CD14-positive monocyte (primary cell): ENCODE results near the gene CISH. TPM values are rescaled to one million over a fixed set of nuclear protein-coding genes. Genes with fewer than 3 reads are reported as not detected.
A peak's percentile ranks its signal among the peaks of the same experiment; 100 is the strongest.

Experiments used
- DNase-seq, 3 donors: peaks; one replicate each; pipeline ENCODE4 v3.0.0-alpha.2; 2011 to 2022
- H2AFZ ChIP-seq: 2 replicates; pipeline ENCODE4 v1.6.0; 2012; ENCODE audit warnings: mild to moderate bottlenecking, low read depth, low read length, inconsistent platforms; ENCODE audit not compliant: insufficient read depth, poor library complexity, severe bottlenecking
- H3K27ac ChIP-seq, 2 donors: 1 replicate in 1 of 2; 2 replicates in 1 of 2; pipeline ENCODE4 v1.5.1; 2012 to 2013; ENCODE audit warnings: low read length in 2 of 2, control low read depth in 1 of 2, inconsistent platforms in 1 of 2, low read depth in 1 of 2, mild to moderate bottlenecking in 1 of 2
- H3K27me3 ChIP-seq, 2 donors: one replicate each; pipeline versions ENCODE4 v1.6.0 to v1.6.1; 2011 to 2013; ENCODE audit warnings: low read length in 2 of 2; ENCODE audit not compliant: control insufficient read depth in 2 of 2, insufficient read depth in 2 of 2
- H3K36me3 ChIP-seq, 2 donors: replicated peaks in 1 of 2; 1 replicate in 1 of 2; 2 replicates in 1 of 2; pipeline versions ENCODE4 v1.5.1 to v1.6.1; 2012 to 2013; ENCODE audit warnings: low read length in 2 of 2, control low read depth in 1 of 2, inconsistent platforms in 1 of 2, mild to moderate bottlenecking in 1 of 2; ENCODE audit not compliant: insufficient read depth in 2 of 2, control insufficient read depth in 1 of 2
- H3K4me1 ChIP-seq, 2 donors: 1 replicate in 1 of 2; 2 replicates in 1 of 2; pipeline versions ENCODE4 v1.5.1 to v1.6.1; 2012 to 2013; ENCODE audit warnings: low read length in 2 of 2, control low read depth in 1 of 2, inconsistent platforms in 1 of 2, mild to moderate bottlenecking in 1 of 2, moderate library complexity in 1 of 2; ENCODE audit not compliant: insufficient read depth in 2 of 2, control insufficient read depth in 1 of 2
- H3K4me2 ChIP-seq: replicated peaks from 2 replicates; pipeline ENCODE3; 2012; ENCODE audit warnings: low read length, moderate library complexity, mild to moderate bottlenecking; ENCODE audit not compliant: poor library complexity, severe bottlenecking; ENCODE audit errors: extremely low read depth
- H3K4me3 ChIP-seq, 3 experiments: fragments of 200-600 bp in 1 of 3; sonication (generic) in 1 of 3; replicated peaks in 1 of 3; 1 replicate in 2 of 3; 2 replicates in 1 of 3; pipeline ENCODE4 v1.5.1; 2011 to 2013; ENCODE audit warnings: low read length in 3 of 3, mild to moderate bottlenecking in 3 of 3, control low read depth in 2 of 3, low read depth in 2 of 3, inconsistent platforms in 1 of 3, moderate library complexity in 1 of 3
- H3K79me2 ChIP-seq: 2 replicates; pipeline ENCODE4 v1.6.0; 2012; ENCODE audit warnings: mild to moderate bottlenecking, control low read depth, inconsistent platforms, low read length, moderate library complexity; ENCODE audit not compliant: insufficient read depth
- H3K9ac ChIP-seq: 2 replicates; pipeline ENCODE4 v1.6.0; 2017; ENCODE audit warnings: low read length, mild to moderate bottlenecking; ENCODE audit not compliant: insufficient read depth, poor library complexity, severe bottlenecking
- H3K9me3 ChIP-seq, 2 donors: replicated peaks in 1 of 2; 1 replicate in 1 of 2; 2 replicates in 1 of 2; pipeline versions ENCODE4 v1.5.1 to v1.6.1; 2012 to 2013; ENCODE audit warnings: low read length in 2 of 2, control low read depth in 1 of 2; ENCODE audit not compliant: control insufficient read depth in 1 of 2, insufficient read depth in 1 of 2
- H4K20me1 ChIP-seq: 2 replicates; pipeline ENCODE4 v1.6.0; 2012; ENCODE audit warnings: mild to moderate bottlenecking, low read length, control low read depth, moderate library complexity; ENCODE audit not compliant: insufficient read depth
- H3K27ac Mint-ChIP-seq, 7 donors: one replicate each; pipeline ENCODE4 v1.8.0; 2020; ENCODE audit warnings: mild to moderate bottlenecking in 7 of 7, mixed read lengths in 7 of 7, moderate library complexity in 6 of 7, inconsistent platforms in 2 of 7
- H3K27me3 Mint-ChIP-seq, 3 donors: one replicate each; pipeline ENCODE4 v1.8.0; 2021 to 2022; ENCODE audit warnings: low read depth in 3 of 3, mild to moderate bottlenecking in 3 of 3, mixed read lengths in 3 of 3, moderate library complexity in 3 of 3, inconsistent platforms in 1 of 3
- H3K36me3 Mint-ChIP-seq, 2 donors: one replicate each; pipeline ENCODE4 v1.8.0; 2020; ENCODE audit warnings: mixed read lengths in 2 of 2, inconsistent platforms in 1 of 2, mild to moderate bottlenecking in 1 of 2
- H3K4me1 Mint-ChIP-seq: one replicate; pipeline ENCODE4 v1.8.0; 2020; ENCODE audit warnings: mild to moderate bottlenecking, mixed read lengths
- H3K4me3 Mint-ChIP-seq, 2 donors: one replicate each; pipeline ENCODE4 v1.8.0; 2020; ENCODE audit warnings: mild to moderate bottlenecking in 2 of 2, mixed read lengths in 2 of 2, moderate library complexity in 1 of 2
- H3K9me3 Mint-ChIP-seq, 7 donors: one replicate each; pipeline ENCODE4 v1.8.0; 2020 to 2022; ENCODE audit warnings: mixed read lengths in 7 of 7, mild to moderate bottlenecking in 6 of 7, moderate library complexity in 6 of 7, inconsistent platforms in 2 of 7
- WGBS: methylation state at CpG from one replicate; pipeline ENCODE4 v1.1.5; 2013; ENCODE audit warnings: missing lambda C conversion rate; ENCODE audit not compliant: insufficient coverage; 5-methylcytosine and 5-hydroxymethylcytosine counted together
- intact Hi-C, 2 donors: fragments of 100-400 bp; cut with micrococcal nuclease; formaldehyde crosslinking; loops; one replicate each; pipeline versions ENCODE4 v1.15.0 to v1.15.1; 2023
- polyA plus RNA-seq, 3 donors: library from polyadenylated mRNA; depleted of rRNA in 1 of 3; unstranded in 2 of 3; stranded (reverse) in 1 of 3; fragments of 300-500 nt in 2 of 3; fragments of >200 nt in 1 of 3; fragmentation: Illumina TruSeq in 2 of 3; gene quantifications; 1 replicate in 2 of 3; 2 replicates in 1 of 3; pipeline ENCODE4 v1.2.3, GENCODE V29; 2012 to 2021
- TF ChIP-seq, protein P1 (sequence below): fragments of 200-600 bp; IDR thresholded peaks from one replicate; pipeline ENCODE4 v1.8.0; 2022; ENCODE audit warnings: antibody characterized with exemption, mild to moderate bottlenecking

The CISH gene
- polyA plus RNA-seq, 3 donors = 2.9 to 20.1 (median 6.2) TPM

DNA sequence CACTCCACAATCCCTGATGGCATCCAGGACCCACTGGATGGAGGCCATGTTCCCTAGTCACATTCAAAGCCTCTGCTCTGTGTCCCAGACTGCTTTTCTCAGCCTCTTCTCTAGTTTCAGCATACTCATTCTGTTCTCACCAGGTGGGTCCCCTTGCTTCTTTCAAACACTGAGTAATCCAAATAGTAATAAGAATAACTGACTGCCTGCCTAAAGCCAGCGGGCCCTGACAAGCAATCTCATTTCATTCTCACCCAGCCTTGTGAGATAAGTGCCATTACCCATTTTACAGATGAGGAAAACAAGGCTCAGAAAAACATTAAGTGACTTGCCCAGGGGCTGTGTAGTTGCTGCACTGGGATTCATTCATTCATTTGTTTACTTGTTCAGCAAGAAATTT, 30.8 kb upstream of the CISH start:
- H3K9me3 ChIP-seq = no peaks in the 10 kb centered on the region
- H3K27ac ChIP-seq = peak overlapping the region in 1 of 2 donors; percentile 46
- TF ChIP-seq, protein P1, sequence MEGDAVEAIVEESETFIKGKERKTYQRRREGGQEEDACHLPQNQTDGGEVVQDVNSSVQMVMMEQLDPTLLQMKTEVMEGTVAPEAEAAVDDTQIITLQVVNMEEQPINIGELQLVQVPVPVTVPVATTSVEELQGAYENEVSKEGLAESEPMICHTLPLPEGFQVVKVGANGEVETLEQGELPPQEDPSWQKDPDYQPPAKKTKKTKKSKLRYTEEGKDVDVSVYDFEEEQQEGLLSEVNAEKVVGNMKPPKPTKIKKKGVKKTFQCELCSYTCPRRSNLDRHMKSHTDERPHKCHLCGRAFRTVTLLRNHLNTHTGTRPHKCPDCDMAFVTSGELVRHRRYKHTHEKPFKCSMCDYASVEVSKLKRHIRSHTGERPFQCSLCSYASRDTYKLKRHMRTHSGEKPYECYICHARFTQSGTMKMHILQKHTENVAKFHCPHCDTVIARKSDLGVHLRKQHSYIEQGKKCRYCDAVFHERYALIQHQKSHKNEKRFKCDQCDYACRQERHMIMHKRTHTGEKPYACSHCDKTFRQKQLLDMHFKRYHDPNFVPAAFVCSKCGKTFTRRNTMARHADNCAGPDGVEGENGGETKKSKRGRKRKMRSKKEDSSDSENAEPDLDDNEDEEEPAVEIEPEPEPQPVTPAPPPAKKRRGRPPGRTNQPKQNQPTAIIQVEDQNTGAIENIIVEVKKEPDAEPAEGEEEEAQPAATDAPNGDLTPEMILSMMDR = no peak
- Mint-ChIP-seq H3K27ac (peak overlapping the region in 2 of 7 donors; percentile 1 to 16), H3K9me3 (no peaks in the 10 kb centered on the region), H3K27me3 (no peaks in the 10 kb centered on the region), H3K36me3 (peaks cover 87 to 96% of the 10 kb centered on the region in 2 donors), H3K4me3 (no peak overlapping the region), H3K4me1 (peaks cover 7% of the 10 kb centered on the region)
- intact Hi-C loops = no loop called here
- no peak overlapping the region for H3K9ac ChIP-seq
- no peak for DNase-seq
- no peak overlapping the region for H3K4me2 ChIP-seq
- H3K79me2 ChIP-seq = peaks cover 66% of the 10 kb centered on the region
- no peaks in the 10 kb centered on the region for H3K27me3 ChIP-seq
- H3K4me3 ChIP-seq = no peak overlapping the region
- peaks cover 100% of the 10 kb centered on the region for H4K20me1 ChIP-seq
- H3K36me3 ChIP-seq = peaks cover 88 to 94% of the 10 kb centered on the region in 2 donors
- H3K4me1 ChIP-seq = no peaks in the 10 kb centered on the region
- no CpG with 5 or more reads among the region's 1 CpG for WGBS
- H2AFZ ChIP-seq = no peak overlapping the region

DNA sequence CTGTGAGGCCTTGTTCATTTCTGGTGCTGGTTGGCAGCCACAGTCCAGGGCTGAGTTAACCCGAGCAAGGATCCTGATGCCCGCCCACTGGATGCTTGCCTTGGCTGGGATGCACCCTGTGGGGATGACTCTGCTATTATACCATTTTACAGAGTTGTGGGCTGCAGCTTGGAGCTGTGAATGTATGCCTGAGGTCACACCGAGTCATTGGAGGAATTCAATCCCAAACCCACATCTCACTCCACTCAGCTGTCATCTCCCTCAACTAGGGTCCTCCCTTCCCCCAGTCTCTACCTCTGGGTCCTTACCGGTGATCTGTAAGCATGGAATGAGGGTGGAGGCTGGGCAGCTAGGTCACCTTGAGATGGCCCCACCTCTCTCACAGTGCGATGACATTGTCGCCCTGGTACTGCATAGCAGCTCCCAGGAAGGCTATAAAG, 27.5 kb upstream of the CISH start:
- Mint-ChIP-seq H3K27me3 (no peaks in the 10 kb centered on the region), H3K4me3 (no peak overlapping the region), H3K9me3 (peaks cover 0 to 2% (median 0%) of the 10 kb centered on the region in 7 donors), H3K36me3 (peaks cover 65 to 79% of the 10 kb centered on the region in 2 donors), H3K27ac (peak overlapping the region in 5 of 7 donors; percentile 17 to 80 (median 33)), H3K4me1 (peaks cover 24% of the 10 kb centered on the region)
- H3K27me3 ChIP-seq = no peaks in the 10 kb centered on the region
- peaks cover 1 to 13% of the 10 kb centered on the region in 2 donors for H3K4me1 ChIP-seq
- H3K4me2 ChIP-seq = no peak overlapping the region
- H4K20me1 ChIP-seq = peaks cover 100% of the 10 kb centered on the region
- H3K36me3 ChIP-seq = peaks cover 63 to 80% of the 10 kb centered on the region in 2 donors
- TF ChIP-seq, protein P1 = no peak
- no peak overlapping the region for H3K9ac ChIP-seq
- peaks cover 93% of the 10 kb centered on the region for H3K79me2 ChIP-seq
- intact Hi-C loops = no loop called here
- no peaks in the 10 kb centered on the region for H3K9me3 ChIP-seq
- H3K4me3 ChIP-seq = no peak overlapping the region
- no peak overlapping the region for H2AFZ ChIP-seq
- no peak for DNase-seq
- WGBS = no CpG with 5 or more reads among the region's 6 CpGs
- peak overlapping the region in 1 of 2 donors; percentile 50 for H3K27ac ChIP-seq
